ENCODE measurements around the gene PODXL.

PODXL gene

DNA sequence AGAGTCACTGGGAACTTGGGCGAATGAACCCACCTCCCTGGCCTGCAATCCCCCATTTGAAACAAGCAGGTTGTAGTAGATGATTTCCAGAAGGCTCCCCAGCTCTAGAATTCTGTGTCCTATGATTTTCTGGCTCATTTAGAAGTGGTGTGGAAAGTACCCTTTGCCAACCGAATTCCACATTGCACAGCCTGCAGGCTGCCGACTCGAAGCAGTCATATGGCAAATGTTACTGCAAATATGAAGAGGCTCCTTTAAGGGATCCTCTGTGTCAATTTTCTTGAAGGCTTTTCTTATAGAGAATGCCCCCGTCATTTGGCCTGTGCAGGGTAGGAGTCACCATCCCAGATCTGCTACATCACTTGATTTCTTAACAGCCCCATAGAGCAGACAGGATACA, 5.6 kb downstream of the PODXL start:
- no peak for TF ChIP-seq FOXM1 (IDR thresholded peaks at IDR 0.05; ENCODE audit: borderline replicate concordance, low read depth)
- no peak for TF ChIP-seq NFIC (IDR thresholded peaks at IDR 0.05)
- TF ChIP-seq TCF12 (IDR thresholded peaks at IDR 0.05; ENCODE audit: low read depth), result no peak

DNA sequence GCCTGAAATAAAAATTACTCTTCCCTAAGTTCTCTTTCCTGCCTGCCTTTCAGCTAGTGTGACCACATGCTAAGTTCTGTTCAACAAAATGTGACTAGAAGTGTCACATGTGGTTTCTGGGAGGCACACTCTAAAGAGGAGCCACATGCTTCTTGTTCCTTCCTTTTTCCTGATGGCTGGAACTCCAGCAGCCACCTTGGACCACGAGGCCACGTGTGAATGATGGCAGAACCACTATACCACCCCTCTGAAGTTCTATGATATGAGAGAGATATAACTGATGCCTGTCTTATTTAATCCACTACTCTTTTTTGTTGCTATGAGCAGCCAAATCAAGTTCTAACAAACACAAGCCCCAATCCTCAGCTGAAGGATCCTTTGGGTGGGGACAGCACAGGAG, 8.1 kb downstream of the PODXL start:
- TF ChIP-seq, protein P1, sequence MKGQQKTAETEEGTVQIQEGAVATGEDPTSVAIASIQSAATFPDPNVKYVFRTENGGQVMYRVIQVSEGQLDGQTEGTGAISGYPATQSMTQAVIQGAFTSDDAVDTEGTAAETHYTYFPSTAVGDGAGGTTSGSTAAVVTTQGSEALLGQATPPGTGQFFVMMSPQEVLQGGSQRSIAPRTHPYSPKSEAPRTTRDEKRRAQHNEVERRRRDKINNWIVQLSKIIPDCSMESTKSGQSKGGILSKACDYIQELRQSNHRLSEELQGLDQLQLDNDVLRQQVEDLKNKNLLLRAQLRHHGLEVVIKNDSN (IDR thresholded peaks at IDR 0.05), result no peak
- TF ChIP-seq, protein P2, sequence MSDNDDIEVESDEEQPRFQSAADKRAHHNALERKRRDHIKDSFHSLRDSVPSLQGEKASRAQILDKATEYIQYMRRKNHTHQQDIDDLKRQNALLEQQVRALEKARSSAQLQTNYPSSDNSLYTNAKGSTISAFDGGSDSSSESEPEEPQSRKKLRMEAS (IDR thresholded peaks at IDR 0.05), result no peak
- TF ChIP-seq TEAD4 (IDR thresholded peaks at IDR 0.05) (no peak), CREB1 (IDR thresholded peaks at IDR 0.05; ENCODE audit: low read depth) (no peak), EP300 (IDR thresholded peaks at IDR 0.05; ENCODE audit: borderline replicate concordance) (no peak), ZBTB7A (IDR thresholded peaks at IDR 0.05; ENCODE audit: low read depth) (no peak), YY1 (IDR thresholded peaks at IDR 0.05; ENCODE audit: low read depth) (no peak), TAF1 (IDR thresholded peaks at IDR 0.05; ENCODE audit: low read depth) (no peak), TCF12 (IDR thresholded peaks at IDR 0.05; ENCODE audit: low read depth) (no peak), EGR1 (IDR thresholded peaks at IDR 0.05) (no peak), RAD21 (IDR thresholded peaks at IDR 0.05; ENCODE audit: low read depth) (no peak), CEBPB (IDR thresholded peaks at IDR 0.05) (no peak), FOXM1 (IDR thresholded peaks at IDR 0.05; ENCODE audit: borderline replicate concordance, low read depth) (no peak)
- TF ChIP-seq, protein P3, sequence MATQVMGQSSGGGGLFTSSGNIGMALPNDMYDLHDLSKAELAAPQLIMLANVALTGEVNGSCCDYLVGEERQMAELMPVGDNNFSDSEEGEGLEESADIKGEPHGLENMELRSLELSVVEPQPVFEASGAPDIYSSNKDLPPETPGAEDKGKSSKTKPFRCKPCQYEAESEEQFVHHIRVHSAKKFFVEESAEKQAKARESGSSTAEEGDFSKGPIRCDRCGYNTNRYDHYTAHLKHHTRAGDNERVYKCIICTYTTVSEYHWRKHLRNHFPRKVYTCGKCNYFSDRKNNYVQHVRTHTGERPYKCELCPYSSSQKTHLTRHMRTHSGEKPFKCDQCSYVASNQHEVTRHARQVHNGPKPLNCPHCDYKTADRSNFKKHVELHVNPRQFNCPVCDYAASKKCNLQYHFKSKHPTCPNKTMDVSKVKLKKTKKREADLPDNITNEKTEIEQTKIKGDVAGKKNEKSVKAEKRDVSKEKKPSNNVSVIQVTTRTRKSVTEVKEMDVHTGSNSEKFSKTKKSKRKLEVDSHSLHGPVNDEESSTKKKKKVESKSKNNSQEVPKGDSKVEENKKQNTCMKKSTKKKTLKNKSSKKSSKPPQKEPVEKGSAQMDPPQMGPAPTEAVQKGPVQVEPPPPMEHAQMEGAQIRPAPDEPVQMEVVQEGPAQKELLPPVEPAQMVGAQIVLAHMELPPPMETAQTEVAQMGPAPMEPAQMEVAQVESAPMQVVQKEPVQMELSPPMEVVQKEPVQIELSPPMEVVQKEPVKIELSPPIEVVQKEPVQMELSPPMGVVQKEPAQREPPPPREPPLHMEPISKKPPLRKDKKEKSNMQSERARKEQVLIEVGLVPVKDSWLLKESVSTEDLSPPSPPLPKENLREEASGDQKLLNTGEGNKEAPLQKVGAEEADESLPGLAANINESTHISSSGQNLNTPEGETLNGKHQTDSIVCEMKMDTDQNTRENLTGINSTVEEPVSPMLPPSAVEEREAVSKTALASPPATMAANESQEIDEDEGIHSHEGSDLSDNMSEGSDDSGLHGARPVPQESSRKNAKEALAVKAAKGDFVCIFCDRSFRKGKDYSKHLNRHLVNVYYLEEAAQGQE (IDR thresholded peaks at IDR 0.05; ENCODE audit: low read depth), result no peak

DNA sequence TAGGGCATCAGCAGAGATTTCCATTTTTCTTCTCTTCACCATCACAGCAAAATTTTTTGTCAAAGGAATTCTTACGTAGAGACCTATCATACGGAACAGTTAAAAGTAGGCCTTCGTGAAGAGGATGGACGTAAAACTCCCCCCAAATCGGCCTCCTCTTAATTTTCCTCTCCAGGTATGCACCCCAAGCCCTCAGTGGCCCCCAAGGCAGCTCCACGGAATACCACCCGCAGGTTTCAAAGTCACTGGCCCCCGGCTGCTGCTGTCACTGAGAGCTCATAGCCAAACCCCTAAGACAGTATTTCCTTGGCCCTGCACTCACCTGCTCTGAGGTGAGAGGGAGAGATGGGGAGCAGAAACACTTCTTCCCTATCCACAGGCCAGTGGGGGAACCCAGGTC, 8.8 kb downstream of the PODXL start:
- TF ChIP-seq TAF1 (IDR thresholded peaks at IDR 0.05; ENCODE audit: low read depth) (no peak), EP300 (IDR thresholded peaks at IDR 0.05; ENCODE audit: borderline replicate concordance) (no peak), CREB1 (IDR thresholded peaks at IDR 0.05; ENCODE audit: low read depth) (no peak), YY1 (IDR thresholded peaks at IDR 0.05; ENCODE audit: low read depth) (no peak), RAD21 (IDR thresholded peaks at IDR 0.05; ENCODE audit: low read depth) (no peak), ZBTB7A (IDR thresholded peaks at IDR 0.05; ENCODE audit: low read depth) (no peak), FOXM1 (IDR thresholded peaks at IDR 0.05; ENCODE audit: borderline replicate concordance, low read depth) (no peak), EGR1 (IDR thresholded peaks at IDR 0.05) (no peak), NFIC (IDR thresholded peaks at IDR 0.05) (no peak), TEAD4 (IDR thresholded peaks at IDR 0.05) (no peak), CEBPB (IDR thresholded peaks at IDR 0.05) (no peak), TCF12 (IDR thresholded peaks at IDR 0.05; ENCODE audit: low read depth) (no peak)
- TF ChIP-seq, protein P2 (IDR thresholded peaks at IDR 0.05), result no peak
- TF ChIP-seq, protein P1 (IDR thresholded peaks at IDR 0.05), result no peak
- TF ChIP-seq, protein P3 (IDR thresholded peaks at IDR 0.05; ENCODE audit: low read depth), result no peak

DNA sequence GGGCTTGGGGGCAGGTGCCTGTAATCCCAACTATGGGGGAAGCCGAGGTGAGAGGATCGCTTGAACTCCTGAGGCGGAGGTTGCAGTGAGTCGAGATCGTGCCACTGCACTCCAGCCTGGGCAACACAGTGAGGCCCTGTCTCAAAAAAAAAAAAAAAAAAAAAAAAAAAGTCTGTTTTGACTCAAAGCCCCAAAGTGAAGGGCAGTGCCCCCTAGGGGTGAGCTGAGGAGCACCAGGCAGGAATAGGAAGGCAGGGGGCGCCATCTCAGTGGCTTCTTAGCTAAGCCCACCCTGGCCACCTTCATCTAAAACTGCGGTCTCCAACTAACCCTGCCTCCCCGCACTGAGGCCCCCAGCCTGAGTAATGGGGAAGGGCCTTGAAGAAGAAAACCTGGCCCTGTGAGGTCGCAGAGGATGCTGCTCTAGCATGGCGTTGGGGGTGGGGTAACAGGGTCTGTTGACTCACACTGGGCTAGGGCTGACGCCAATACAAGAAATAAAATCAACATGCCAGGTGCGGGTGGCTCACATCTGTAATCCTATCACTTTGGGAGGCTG, 9.8 kb downstream of the PODXL start:
- TF ChIP-seq EGR1 (IDR thresholded peaks at IDR 0.05) (no peak), TEAD4 (IDR thresholded peaks at IDR 0.05) (no peak), CREB1 (IDR thresholded peaks at IDR 0.05; ENCODE audit: low read depth) (no peak), CEBPB (IDR thresholded peaks at IDR 0.05) (no peak), RAD21 (IDR thresholded peaks at IDR 0.05; ENCODE audit: low read depth) (peak; percentile 53), YY1 (IDR thresholded peaks at IDR 0.05; ENCODE audit: low read depth) (no peak)
- TF ChIP-seq, protein P3 (IDR thresholded peaks at IDR 0.05; ENCODE audit: low read depth), result no peak
- TF ChIP-seq, protein P1 (IDR thresholded peaks at IDR 0.05), result no peak

Data from Ishikawa (cell line).